SU-DHL-6 (cell line): ENCODE data around the gene URI1.

Experiments
- H2AFZ ChIP-seq: fragments of 200-600 bp; sonication (generic); 2 replicates; pipeline ENCODE4 v1.6.1; 2014; ENCODE audit warnings: low read depth, mild to moderate bottlenecking, moderate library complexity, mixed read lengths, antibody characterized with exemption, low read length; ENCODE audit not compliant: severe bottlenecking
- H3F3A ChIP-seq: fragments of 200-600 bp; shearing (Covaris generic); 2 replicates; pipeline ENCODE4 v1.6.0; 2016; ENCODE audit warnings: antibody characterized with exemption, mild to moderate bottlenecking; ENCODE audit not compliant: insufficient read depth
- H3K27ac ChIP-seq: fragments of 200-600 bp; sonication (generic); 2 replicates; pipeline ENCODE4 v1.5.1; 2016; ENCODE audit warnings: low read depth, mild to moderate bottlenecking, low read length, moderate library complexity, mixed read lengths
- H3K27me3 ChIP-seq: fragments of 200-600 bp; sonication (generic), shearing (Covaris generic); 2 replicates; pipeline ENCODE4 v1.6.0; 2014; ENCODE audit warnings: mild to moderate bottlenecking, low read length
- H3K36me3 ChIP-seq: fragments of 200-600 bp; sonication (generic); 2 replicates; pipeline ENCODE4 v1.6.1; 2014; ENCODE audit warnings: mild to moderate bottlenecking, low read length, mixed read lengths
- H3K4me2 ChIP-seq: fragments of 300-600, 200-600 bp; shearing (Covaris generic), sonication (generic); 2 replicates; pipeline ENCODE4 v1.6.0; 2014; ENCODE audit warnings: low read length, low read depth, mild to moderate bottlenecking; ENCODE audit not compliant: poor library complexity, severe bottlenecking
- H3K4me3 ChIP-seq: fragments of 200-600 bp; sonication (generic); 2 replicates; pipeline ENCODE4 v1.5.1; 2014; ENCODE audit warnings: antibody characterized with exemption, low read length, mild to moderate bottlenecking, mixed read lengths; ENCODE audit not compliant: insufficient read depth, poor library complexity, severe bottlenecking
- H3K79me2 ChIP-seq: fragments of 200-600 bp; sonication (generic); 2 replicates; pipeline ENCODE4 v1.6.1; 2014; ENCODE audit warnings: mild to moderate bottlenecking, low read length, moderate library complexity; ENCODE audit not compliant: insufficient read depth
- H3K9ac ChIP-seq: fragments of 200-600 bp; sonication (generic); 2 replicates; pipeline ENCODE4 v1.7.0; 2014; ENCODE audit warnings: mild to moderate bottlenecking, low read length
- H3K9me2 ChIP-seq: fragments of 200-600 bp; sonication (generic); replicated peaks from 2 replicates; pipeline ENCODE4 v1.6.1; 2014; ENCODE audit warnings: low read length; ENCODE audit not compliant: insufficient read depth
- H3K9me3 ChIP-seq: fragments of 200-600 bp; sonication (generic); 2 replicates; pipeline ENCODE4 v1.6.1; 2014; ENCODE audit warnings: low read length, mixed read lengths; ENCODE audit not compliant: insufficient read depth
- H4K20me1 ChIP-seq: fragments of 200-600 bp; sonication (generic); 2 replicates; pipeline ENCODE4 v1.6.1; 2014; ENCODE audit warnings: low read depth, mild to moderate bottlenecking, antibody characterized with exemption, low read length, moderate library complexity, mixed read lengths
- EZH2phosphoT487 ChIP-seq: fragments of 200-600 bp; sonication (generic), shearing (Covaris generic); conservative IDR thresholded peaks from 2 replicates; pipeline ENCODE4 v1.6.1; 2018; ENCODE audit warnings: mild to moderate bottlenecking, antibody characterized with exemption, low read length, moderate library complexity, mixed read lengths
- TF ChIP-seq, protein P1 (sequence below): fragments of 200-600 bp; sonication (generic); IDR thresholded peaks from one replicate; pipeline ENCODE4 v1.5.1; 2017; ENCODE audit warnings: antibody characterized with exemption, mild to moderate bottlenecking, low read length, moderate library complexity; ENCODE audit not compliant: insufficient read depth, poor library complexity, severe bottlenecking

Gene URI1

DNA sequence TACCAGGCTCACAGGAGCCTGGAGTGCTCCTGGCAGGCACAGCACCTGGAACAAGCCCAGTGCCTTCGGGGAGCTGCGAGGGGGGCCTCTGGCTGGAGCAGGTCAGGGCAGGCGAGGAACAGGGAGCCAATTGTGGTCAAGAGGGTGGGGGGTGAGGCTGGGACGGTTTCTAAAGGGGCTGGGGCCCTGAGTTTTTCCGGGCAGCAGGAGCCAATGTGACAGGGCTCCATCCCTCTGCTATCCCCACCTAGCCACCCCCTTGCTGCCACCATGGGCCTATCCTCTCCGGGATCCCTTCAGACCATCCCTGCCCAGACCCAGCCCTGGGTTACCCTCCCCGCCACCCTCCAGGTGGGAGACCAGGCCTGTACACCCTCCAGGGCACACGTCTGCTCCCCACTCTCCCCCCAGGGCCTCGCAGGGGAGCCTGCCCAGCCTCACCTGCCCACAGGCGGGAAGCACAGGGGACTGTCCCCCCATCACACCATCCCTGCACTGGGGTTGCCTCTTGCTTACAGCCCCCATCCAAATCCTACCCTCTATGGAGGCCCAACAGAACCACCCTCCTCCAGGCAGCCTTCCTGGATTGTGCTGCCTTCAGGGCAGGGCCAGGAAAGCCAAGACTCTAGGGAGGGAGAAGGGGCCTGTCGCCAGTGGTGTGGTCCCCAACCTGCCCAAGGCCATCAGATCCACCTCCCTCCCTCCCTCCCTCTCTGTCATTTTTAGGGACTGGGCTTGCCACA is 121.0 kb downstream of the URI1 start:
- no peak overlapping the region for H3K4me3 ChIP-seq
- H2AFZ ChIP-seq = no peak overlapping the region
- no peaks in the 10 kb centered on the region for H3F3A ChIP-seq
- H3K9me3 ChIP-seq = no peaks in the 10 kb centered on the region
- H3K4me2 ChIP-seq = no peak overlapping the region
- H3K9ac ChIP-seq = no peak overlapping the region
- H3K27ac ChIP-seq = no peak overlapping the region
- H3K27me3 ChIP-seq = no peaks in the 10 kb centered on the region
- no peaks in the 10 kb centered on the region for H4K20me1 ChIP-seq
- H3K36me3 ChIP-seq = no peaks in the 10 kb centered on the region
- no peaks in the 10 kb centered on the region for H3K79me2 ChIP-seq
- TF ChIP-seq EZH2phosphoT487 = no peak
- TF ChIP-seq, protein P1, sequence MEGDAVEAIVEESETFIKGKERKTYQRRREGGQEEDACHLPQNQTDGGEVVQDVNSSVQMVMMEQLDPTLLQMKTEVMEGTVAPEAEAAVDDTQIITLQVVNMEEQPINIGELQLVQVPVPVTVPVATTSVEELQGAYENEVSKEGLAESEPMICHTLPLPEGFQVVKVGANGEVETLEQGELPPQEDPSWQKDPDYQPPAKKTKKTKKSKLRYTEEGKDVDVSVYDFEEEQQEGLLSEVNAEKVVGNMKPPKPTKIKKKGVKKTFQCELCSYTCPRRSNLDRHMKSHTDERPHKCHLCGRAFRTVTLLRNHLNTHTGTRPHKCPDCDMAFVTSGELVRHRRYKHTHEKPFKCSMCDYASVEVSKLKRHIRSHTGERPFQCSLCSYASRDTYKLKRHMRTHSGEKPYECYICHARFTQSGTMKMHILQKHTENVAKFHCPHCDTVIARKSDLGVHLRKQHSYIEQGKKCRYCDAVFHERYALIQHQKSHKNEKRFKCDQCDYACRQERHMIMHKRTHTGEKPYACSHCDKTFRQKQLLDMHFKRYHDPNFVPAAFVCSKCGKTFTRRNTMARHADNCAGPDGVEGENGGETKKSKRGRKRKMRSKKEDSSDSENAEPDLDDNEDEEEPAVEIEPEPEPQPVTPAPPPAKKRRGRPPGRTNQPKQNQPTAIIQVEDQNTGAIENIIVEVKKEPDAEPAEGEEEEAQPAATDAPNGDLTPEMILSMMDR = no peak
- no peaks in the 10 kb centered on the region for H3K9me2 ChIP-seq

DNA sequence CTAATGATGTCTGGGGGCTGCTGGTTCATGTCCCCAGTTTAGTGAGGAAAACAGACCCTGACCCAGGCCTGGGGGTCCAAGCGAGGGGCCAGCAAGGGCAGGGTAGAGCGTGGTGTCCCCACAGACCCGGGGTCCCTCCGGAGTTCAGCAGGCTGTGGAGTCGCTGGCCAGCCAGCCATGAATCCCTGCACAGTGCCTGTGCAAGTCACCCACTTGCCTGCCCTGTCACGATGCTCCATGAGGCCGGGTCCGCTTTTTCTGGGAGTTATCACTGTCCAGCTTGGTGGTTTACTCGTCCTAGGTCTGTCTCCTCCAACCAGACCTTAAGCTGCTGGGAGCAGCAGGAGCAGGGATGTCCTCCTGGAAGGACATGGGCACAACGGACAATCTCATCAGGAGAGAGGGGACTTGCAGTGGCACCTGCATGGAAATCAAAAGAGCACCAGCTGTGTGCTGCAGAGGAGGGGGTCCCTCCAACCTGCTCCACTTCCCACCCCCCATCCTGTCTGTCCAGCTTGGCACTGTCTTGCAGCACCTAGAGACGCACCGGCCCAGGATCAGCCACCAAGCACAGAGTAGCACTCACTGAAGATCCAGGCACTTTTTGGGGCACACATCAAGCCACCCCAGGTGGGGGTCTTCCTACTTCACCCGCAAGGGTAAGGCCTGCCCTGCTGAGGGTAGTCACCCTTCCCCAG is 121.8 kb downstream of the URI1 start:
- H3K36me3 ChIP-seq = no peaks in the 10 kb centered on the region
- no peak overlapping the region for H3K4me2 ChIP-seq
- no peaks in the 10 kb centered on the region for H3K9me3 ChIP-seq
- no peaks in the 10 kb centered on the region for H3K9me2 ChIP-seq
- no peak overlapping the region for H3K27ac ChIP-seq
- no peak overlapping the region for H3K9ac ChIP-seq
- no peaks in the 10 kb centered on the region for H3F3A ChIP-seq
- H3K4me3 ChIP-seq = no peak overlapping the region
- H3K27me3 ChIP-seq = no peaks in the 10 kb centered on the region
- no peaks in the 10 kb centered on the region for H4K20me1 ChIP-seq
- no peaks in the 10 kb centered on the region for H3K79me2 ChIP-seq
- H2AFZ ChIP-seq = no peak overlapping the region
- TF ChIP-seq, protein P1 = no peak
- TF ChIP-seq EZH2phosphoT487 = no peak

DNA sequence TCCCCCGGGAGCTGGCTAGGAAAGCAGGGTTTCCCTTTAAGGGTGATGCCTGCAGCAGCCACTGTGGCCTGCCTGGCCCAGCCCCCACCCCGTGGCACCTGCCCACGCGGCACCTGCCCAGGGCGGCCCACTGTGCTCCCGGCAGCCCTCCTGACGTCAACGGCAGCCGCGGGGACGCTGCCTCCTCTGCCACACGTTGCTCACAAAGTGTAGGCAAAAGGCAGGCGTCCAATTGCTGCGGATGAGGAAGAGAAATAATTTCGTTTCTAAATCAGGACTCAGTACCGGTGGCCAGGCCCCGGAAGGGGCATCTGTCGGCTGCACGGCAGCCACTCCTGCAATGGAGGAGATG is 122.3 kb downstream of the URI1 start:
- no peaks in the 10 kb centered on the region for H3K9me2 ChIP-seq
- no peak overlapping the region for H3K4me2 ChIP-seq
- H3K27ac ChIP-seq = no peak overlapping the region
- H3F3A ChIP-seq = no peaks in the 10 kb centered on the region
- TF ChIP-seq, protein P1 = no peak
- no peak for TF ChIP-seq EZH2phosphoT487
- no peaks in the 10 kb centered on the region for H4K20me1 ChIP-seq
- H3K9ac ChIP-seq = no peak overlapping the region
- H2AFZ ChIP-seq = no peak overlapping the region
- H3K27me3 ChIP-seq = no peaks in the 10 kb centered on the region
- no peak overlapping the region for H3K4me3 ChIP-seq
- no peaks in the 10 kb centered on the region for H3K9me3 ChIP-seq
- no peaks in the 10 kb centered on the region for H3K79me2 ChIP-seq
- no peaks in the 10 kb centered on the region for H3K36me3 ChIP-seq
